Activated naive CD4-positive, alpha-beta T cell treated with anti-CD3 and anti-CD28 coated beads, Interleukin-2, amount 50 U/mL, for 24 hours (primary cell): ENCODE data around the gene SLC49A4.

Source experiments
- H3K27ac Mint-ChIP-seq: one replicate; pipeline ENCODE4 v1.8.0; 2021; ENCODE audit warnings: mild to moderate bottlenecking, mixed read lengths
- H3K27me3 Mint-ChIP-seq: one replicate; pipeline ENCODE4 v1.8.0; 2021; ENCODE audit warnings: mixed read lengths
- H3K36me3 Mint-ChIP-seq: one replicate; pipeline ENCODE4 v1.8.0; 2021; ENCODE audit warnings: mixed read lengths
- H3K4me1 Mint-ChIP-seq: one replicate; pipeline ENCODE4 v1.8.0; 2021; ENCODE audit warnings: mixed read lengths
- H3K4me3 Mint-ChIP-seq: one replicate; pipeline ENCODE4 v1.8.0; 2021; ENCODE audit warnings: mild to moderate bottlenecking, mixed read lengths
- H3K9me3 Mint-ChIP-seq: one replicate; pipeline ENCODE4 v1.8.0; 2021; ENCODE audit warnings: mixed read lengths

The SLC49A4 gene

DNA sequence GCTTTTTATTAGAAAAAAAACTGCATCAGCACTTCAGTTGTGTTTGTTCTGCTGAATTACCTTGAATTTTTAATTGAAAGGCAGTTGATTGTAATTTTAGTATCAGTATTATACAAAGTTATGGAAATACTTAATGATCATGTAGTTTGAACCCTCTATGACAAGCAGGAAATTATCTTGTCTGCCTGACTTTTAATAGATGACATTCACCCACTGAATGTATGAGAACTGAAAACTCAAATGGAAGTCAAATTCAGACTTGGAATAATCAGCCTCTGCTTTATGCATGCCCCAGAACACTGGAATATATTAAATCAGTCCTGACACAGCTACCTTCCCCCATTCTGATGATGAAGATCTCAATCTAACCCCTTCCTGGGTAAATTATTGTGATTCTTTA lies 73.5 kb downstream of the SLC49A4 start:
- Mint-ChIP-seq H3K9me3 (no peaks in the 10 kb centered on the region), H3K27ac (no peak overlapping the region), H3K36me3 (peaks cover 11% of the 10 kb centered on the region), H3K4me3 (no peak overlapping the region), H3K27me3 (no peaks in the 10 kb centered on the region), H3K4me1 (no peaks in the 10 kb centered on the region)

DNA sequence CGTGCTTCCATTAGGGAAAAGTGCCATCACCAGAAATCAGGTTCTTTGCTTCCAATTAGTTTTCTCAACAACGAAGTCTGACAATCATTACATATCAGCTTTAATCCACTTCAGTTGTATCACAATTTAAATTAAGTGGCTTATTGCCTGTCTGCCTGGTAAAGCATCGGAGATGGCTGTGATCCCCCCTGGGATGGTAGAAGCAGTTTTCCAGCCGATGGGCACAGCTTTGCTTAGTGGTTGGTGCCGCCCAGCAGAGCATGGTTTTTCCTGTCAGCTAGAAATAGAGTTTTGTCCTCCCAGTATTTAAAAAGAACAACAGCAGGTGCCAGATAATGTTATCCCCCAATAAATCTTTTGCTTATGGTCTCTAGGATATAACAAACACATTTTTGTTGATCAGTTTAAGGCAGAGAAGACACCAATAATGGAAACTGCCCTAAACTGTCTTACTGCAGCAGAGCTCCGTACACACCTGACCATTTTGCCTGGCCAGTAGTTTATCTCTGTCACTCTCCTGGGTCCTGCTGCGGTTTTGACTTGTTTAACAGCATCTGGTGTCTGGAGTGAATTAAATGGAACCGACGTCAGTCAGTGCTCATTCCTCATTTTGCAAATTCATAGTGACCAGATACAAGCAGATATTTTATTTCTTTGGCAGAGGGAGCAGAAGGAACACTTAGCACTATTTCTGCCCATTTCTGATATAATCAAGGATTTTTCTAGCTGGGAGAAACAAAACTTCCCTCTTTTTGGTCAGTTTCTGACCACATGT lies 79.1 kb downstream of the SLC49A4 start:
- H3K27me3 Mint-ChIP-seq, result no peaks in the 10 kb centered on the region
- H3K27ac Mint-ChIP-seq, result no peak overlapping the region
- H3K4me1 Mint-ChIP-seq, result peaks cover 16% of the 10 kb centered on the region
- peaks cover 18% of the 10 kb centered on the region for H3K36me3 Mint-ChIP-seq
- H3K4me3 Mint-ChIP-seq, result no peak overlapping the region
- no peaks in the 10 kb centered on the region for H3K9me3 Mint-ChIP-seq

DNA sequence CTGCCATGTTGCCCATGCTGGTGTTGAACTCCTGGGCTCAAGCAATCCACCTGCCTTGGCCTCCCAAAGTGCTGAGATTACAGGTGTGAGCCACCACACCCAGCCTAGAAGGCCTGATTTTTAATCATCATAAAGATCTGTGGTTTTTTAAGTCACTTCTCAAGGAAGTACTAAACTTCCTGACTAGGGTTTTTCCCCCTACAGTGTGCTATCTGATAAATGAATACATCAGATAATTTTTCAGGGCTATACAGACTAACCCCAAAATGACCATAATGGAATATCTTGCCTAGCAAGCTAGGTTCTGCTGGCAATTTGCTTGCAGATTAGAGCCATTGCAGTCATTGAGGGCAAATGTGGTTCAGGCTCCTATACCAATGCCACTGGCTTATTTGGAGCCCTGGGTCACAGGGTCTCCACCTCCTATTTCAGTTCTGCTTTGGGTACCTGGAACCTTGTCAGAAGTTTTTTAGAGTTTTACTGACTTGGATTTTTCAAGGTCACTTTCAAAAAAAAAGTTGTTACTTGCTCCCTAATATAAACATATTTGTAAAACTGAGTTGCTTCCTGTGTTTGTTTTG lies 80.8 kb downstream of the SLC49A4 start:
- H3K9me3 Mint-ChIP-seq, result no peaks in the 10 kb centered on the region
- H3K27me3 Mint-ChIP-seq, result no peaks in the 10 kb centered on the region
- peaks cover 20% of the 10 kb centered on the region for H3K36me3 Mint-ChIP-seq
- H3K4me3 Mint-ChIP-seq, result no peak overlapping the region
- H3K4me1 Mint-ChIP-seq, result peaks cover 16% of the 10 kb centered on the region
- no peak overlapping the region for H3K27ac Mint-ChIP-seq

- no peaks in the 10 kb centered on the region for H3K27me3 Mint-ChIP-seq
- no peak overlapping the region for H3K4me3 Mint-ChIP-seq
- H3K4me1 Mint-ChIP-seq, result peaks cover 12% of the 10 kb centered on the region
- no peaks in the 10 kb centered on the region for H3K9me3 Mint-ChIP-seq
- peaks cover 6% of the 10 kb centered on the region for H3K36me3 Mint-ChIP-seq
- no peak overlapping the region for H3K27ac Mint-ChIP-seq
These were observed 85.3 kb downstream of the SLC49A4 start for GRCh38 chr3:122880173-122880572.

- Mint-ChIP-seq H3K27me3 (no peaks in the 10 kb centered on the region), H3K4me1 (peaks cover 8% of the 10 kb centered on the region), H3K9me3 (no peaks in the 10 kb centered on the region), H3K27ac (no peak overlapping the region), H3K4me3 (no peak overlapping the region), H3K36me3 (peaks cover 6% of the 10 kb centered on the region)
These were observed 85.8 kb downstream of the SLC49A4 start for GRCh38 chr3:122880624-122881023.

DNA sequence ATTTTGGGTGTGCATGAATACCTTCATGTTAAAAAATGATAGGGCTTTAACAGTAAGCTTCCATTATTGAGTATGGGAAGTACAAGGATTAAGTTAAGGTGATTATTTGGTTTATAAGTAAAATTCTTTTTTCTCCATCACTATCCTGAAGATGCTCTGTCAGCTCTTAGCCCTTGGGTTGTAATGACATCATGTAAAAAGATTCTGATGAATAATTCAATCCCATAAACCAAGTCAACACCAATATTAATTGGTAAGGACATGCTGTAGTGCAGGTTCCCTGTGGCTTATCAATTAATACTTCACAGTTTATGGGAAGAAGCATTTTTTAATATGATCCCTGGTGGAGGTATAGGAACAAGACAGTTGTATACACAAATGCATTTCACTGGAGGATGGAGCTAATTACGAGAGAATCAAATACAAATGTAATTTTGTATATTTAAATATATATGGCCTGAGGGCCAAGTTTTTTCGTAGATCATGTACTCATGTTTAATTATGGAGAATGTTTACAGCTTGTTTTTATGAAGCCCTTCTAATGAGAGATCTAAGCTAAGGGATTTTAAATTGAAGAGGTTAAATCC lies 87.6 kb downstream of the SLC49A4 start:
- H3K27me3 Mint-ChIP-seq, result no peaks in the 10 kb centered on the region
- no peaks in the 10 kb centered on the region for H3K9me3 Mint-ChIP-seq
- no peaks in the 10 kb centered on the region for H3K4me1 Mint-ChIP-seq
- no peak overlapping the region for H3K27ac Mint-ChIP-seq
- H3K4me3 Mint-ChIP-seq, result no peak overlapping the region
- H3K36me3 Mint-ChIP-seq, result peaks cover 6% of the 10 kb centered on the region

DNA sequence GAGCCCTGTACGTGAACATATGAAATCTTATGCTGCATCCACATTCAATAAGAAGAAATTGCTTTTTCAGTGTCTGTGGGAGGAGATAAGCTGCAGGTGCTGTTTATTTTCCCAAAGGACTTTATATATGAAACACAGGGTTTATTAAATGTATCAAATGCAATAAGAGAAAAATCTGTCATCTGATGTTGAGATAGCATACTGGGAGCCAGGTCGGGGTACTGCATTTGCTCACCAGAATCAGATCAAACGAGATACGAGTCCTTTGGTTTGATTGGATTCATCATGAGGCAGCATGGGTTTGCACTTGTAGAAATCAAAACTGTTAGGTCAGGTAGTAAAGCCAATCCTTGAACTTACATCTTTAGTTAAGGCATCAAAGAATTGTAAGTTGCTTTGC lies 91.4 kb downstream of the SLC49A4 start:
- Mint-ChIP-seq H3K36me3 (no peaks in the 10 kb centered on the region), H3K27me3 (no peaks in the 10 kb centered on the region), H3K9me3 (no peaks in the 10 kb centered on the region), H3K27ac (no peak overlapping the region), H3K4me3 (no peak overlapping the region), H3K4me1 (peaks cover 6% of the 10 kb centered on the region)

GRCh38 chr3:122886946-122887345 lies 92.1 kb downstream of the SLC49A4 start:
- H3K4me1 Mint-ChIP-seq, result peaks cover 6% of the 10 kb centered on the region
- H3K27ac Mint-ChIP-seq, result no peak overlapping the region
- no peaks in the 10 kb centered on the region for H3K27me3 Mint-ChIP-seq
- H3K9me3 Mint-ChIP-seq, result no peaks in the 10 kb centered on the region
- no peak overlapping the region for H3K4me3 Mint-ChIP-seq
- no peaks in the 10 kb centered on the region for H3K36me3 Mint-ChIP-seq

DNA sequence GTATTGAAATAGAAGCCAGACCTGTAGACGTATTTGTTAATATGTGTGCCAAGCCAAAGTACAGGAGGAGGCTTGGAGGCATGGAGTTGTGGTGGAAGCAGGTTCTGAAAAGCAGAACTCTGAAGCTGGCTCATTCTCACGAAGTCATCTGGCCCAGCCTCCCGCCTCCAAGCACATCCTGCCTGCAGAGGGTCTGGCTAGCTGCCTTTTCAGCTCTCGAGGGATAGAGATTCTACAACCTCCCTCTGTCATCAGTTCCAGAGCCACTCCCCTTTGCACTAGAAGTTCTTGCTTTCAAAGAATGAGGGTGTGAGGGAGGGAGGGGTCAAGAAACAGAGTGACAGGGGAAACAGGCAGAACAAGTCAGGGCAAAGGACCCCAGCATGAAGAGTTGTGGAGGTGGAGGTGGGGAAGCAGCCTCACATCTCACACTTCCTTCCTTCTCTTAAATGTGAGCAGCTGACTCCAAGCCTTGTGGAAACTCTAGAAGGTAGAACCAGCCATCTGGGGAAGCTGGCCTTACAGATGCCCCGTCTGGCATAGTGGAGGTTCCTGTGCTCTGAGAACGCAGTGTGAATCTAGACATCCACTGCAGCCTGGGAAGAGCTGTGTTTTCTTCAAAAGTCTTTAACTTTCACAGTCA lies 95.3 kb downstream of the SLC49A4 start:
- Mint-ChIP-seq H3K9me3 (no peaks in the 10 kb centered on the region), H3K4me3 (no peak overlapping the region), H3K36me3 (no peaks in the 10 kb centered on the region), H3K27ac (no peak overlapping the region), H3K27me3 (no peaks in the 10 kb centered on the region), H3K4me1 (peaks cover 6% of the 10 kb centered on the region)

DNA sequence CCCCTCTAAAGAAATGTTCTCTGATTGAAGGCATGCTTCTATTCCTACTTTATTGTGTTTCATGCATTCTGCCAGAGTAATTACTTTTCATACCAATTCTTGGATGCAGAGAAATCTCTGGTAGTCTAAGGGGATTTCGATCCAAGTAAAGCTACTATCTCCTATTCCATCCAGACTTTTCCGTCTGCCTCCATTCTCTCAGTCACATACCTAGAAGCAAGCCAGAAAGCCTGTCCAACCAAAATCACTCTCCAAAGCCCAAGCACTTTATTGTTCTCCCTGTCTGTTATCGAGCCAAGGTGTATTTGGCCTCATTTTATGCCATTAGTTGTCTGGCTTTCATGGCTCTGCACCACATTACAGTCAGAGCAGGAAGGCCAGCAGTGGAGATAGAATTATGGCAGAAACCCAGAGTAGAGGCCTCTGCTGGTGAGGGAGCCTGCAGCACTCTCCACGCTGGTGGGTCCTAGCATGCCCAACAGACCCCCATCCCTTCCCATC lies 95.9 kb downstream of the SLC49A4 start:
- Mint-ChIP-seq H3K4me1 (peaks cover 6% of the 10 kb centered on the region), H3K27ac (no peak overlapping the region), H3K9me3 (no peaks in the 10 kb centered on the region), H3K36me3 (no peaks in the 10 kb centered on the region), H3K4me3 (no peak overlapping the region), H3K27me3 (no peaks in the 10 kb centered on the region)

DNA sequence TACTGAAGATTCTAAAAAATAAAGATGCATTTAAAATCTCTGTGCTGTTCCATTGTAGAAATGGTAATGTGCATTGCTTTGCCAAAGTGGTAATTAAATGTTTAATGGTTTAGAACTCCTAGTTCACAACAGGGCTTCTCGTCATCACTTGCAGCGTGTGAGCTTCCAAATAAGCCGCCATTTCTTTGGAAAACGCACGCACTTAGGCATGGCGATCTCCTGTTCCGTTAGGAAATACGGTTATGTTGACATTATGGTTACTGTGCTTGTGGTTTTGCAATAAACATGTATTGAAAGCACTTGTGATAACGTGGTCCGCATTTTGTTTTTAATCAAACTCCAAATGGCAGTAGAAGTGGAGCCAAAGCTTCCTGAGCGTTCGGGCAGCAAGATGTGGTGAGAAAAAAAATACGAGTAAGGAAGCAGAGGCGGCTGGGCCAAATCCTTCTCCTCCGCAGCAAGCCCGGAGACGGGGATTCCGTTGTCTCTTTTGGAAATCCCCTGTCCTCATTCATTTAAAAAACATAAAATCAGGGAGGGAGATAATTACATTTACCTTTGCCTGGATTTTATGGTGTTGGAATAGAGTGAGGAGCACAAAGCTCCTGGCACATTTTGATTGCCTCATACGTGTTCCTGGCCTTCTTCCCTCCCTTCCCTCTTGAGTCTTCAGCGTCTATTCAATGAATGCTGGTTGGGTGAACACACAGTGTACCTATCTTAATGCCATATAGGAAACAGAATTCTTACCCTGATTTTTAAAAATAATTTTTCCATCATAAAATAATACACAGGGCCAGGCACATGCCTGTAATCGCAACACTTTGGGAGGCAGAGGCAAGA lies 97.5 kb downstream of the SLC49A4 start:
- no peaks in the 10 kb centered on the region for H3K27me3 Mint-ChIP-seq
- peaks cover 6% of the 10 kb centered on the region for H3K4me1 Mint-ChIP-seq
- no peaks in the 10 kb centered on the region for H3K9me3 Mint-ChIP-seq
- H3K27ac Mint-ChIP-seq, result no peak overlapping the region
- H3K4me3 Mint-ChIP-seq, result no peak overlapping the region
- H3K36me3 Mint-ChIP-seq, result no peaks in the 10 kb centered on the region

DNA sequence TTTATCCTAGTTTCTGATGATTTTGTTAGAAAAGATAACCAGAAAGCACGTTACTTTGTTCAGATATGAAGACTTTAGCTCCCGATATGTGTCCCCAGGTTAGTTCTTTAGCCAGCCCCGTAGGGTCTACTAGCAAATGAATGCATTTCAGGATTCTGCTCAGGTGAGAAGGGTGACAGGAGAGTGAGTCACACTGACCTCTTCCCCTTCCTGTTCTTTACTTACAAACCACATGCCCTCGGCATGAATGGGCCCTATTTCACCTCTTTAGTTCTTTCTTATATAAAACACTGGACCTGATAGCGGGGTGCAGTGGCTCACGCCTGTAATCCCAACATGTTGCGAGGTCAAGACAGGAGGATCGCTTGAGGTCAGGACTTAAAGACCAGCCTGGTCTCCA lies 98.4 kb downstream of the SLC49A4 start:
- Mint-ChIP-seq H3K4me3 (no peak overlapping the region), H3K4me1 (peaks cover 6% of the 10 kb centered on the region), H3K27me3 (no peaks in the 10 kb centered on the region), H3K27ac (no peak overlapping the region), H3K9me3 (no peaks in the 10 kb centered on the region), H3K36me3 (no peaks in the 10 kb centered on the region)

- Mint-ChIP-seq H3K4me3 (no peak overlapping the region), H3K27me3 (no peaks in the 10 kb centered on the region), H3K4me1 (peaks cover 6% of the 10 kb centered on the region), H3K27ac (no peak overlapping the region), H3K9me3 (no peaks in the 10 kb centered on the region), H3K36me3 (no peaks in the 10 kb centered on the region)
These were observed 99.1 kb downstream of the SLC49A4 start for GRCh38 chr3:122893754-122894668.

DNA sequence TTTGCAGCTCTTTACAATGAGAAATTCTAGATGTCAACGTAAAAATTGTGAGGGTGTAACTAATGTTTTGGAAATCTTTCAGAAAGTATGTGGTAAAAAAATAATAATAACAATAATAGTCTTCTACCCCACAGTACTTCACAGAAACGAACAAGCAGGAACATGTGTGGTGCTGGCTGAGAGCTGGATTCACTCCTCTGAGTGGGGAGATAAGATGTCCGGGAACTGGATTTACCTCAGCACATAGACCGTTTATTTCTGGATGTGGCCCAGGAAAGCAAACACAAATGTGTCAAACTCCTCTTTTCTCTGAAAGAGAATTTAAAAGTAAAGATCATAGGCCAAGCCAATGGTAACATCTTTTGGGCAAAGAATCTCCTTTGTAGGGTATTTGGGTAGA lies 103.4 kb downstream of the SLC49A4 start:
- Mint-ChIP-seq H3K4me1 (no peaks in the 10 kb centered on the region), H3K27me3 (no peaks in the 10 kb centered on the region), H3K27ac (no peak overlapping the region), H3K4me3 (no peak overlapping the region), H3K9me3 (no peaks in the 10 kb centered on the region), H3K36me3 (no peaks in the 10 kb centered on the region)
